WTC11 (cell line): Measurements from ENCODE around the gene FAM187B. TPM values are rescaled to one million over a fixed set of nuclear protein-coding genes. Genes with fewer than 3 reads are reported as not detected.

Experiments
- ATAC-seq: fragments of 200-7000 bp; cut with Tn5 transposase; 2 replicates; pipeline ENCODE4 v1.10.0; 2021; ENCODE audit warnings: mild to moderate bottlenecking, moderate library complexity
- CTCF ChIA-PET: fragments of 300-600 bp; sonication (Branson Sonifier 250); formaldehyde crosslinking; loops from one replicate; lab custom pipeline; 2021; ENCODE audit warnings: antibody characterized with exemption; lab: Charles Lee
- POLR2A ChIA-PET: fragments of 350-600 bp; sonication (Branson Sonifier 250); formaldehyde crosslinking; loops from one replicate; lab custom pipeline; 2021; ENCODE audit warnings: antibody characterized with exemption; lab: Charles Lee
- DNase-seq: peaks from one replicate; pipeline ENCODE4 v3.0.0; 2021; ENCODE audit warnings: low spot score
- H3K27ac Mint-ChIP-seq: 2 replicates; pipeline ENCODE4 v1.8.0; 2021; ENCODE audit warnings: mixed read lengths
- H3K27me3 Mint-ChIP-seq: 2 replicates; pipeline ENCODE4 v1.8.0; 2021; ENCODE audit warnings: low read depth, mild to moderate bottlenecking, moderate library complexity, mixed read lengths
- H3K36me3 Mint-ChIP-seq: 2 replicates; pipeline ENCODE4 v1.8.0; 2021; ENCODE audit warnings: mixed read lengths
- H3K4me1 Mint-ChIP-seq: 2 replicates; pipeline ENCODE4 v1.8.0; 2022; ENCODE audit warnings: mixed read lengths
- H3K4me3 Mint-ChIP-seq: 2 replicates; pipeline ENCODE4 v1.8.0; 2021; ENCODE audit warnings: mild to moderate bottlenecking, moderate library complexity, mixed read lengths
- H3K9me3 Mint-ChIP-seq: 2 replicates; pipeline ENCODE4 v1.8.0; 2021; ENCODE audit warnings: mixed read lengths
- CREB1 ChIP-seq: sonication (generic); formaldehyde crosslinking; IDR thresholded peaks from 2 replicates; pipeline ENCODE4 v1.8.0; 2023; ENCODE audit warnings: mild to moderate bottlenecking, missing genetic modification reagents
- E2F4 ChIP-seq: sonication (generic); formaldehyde crosslinking; IDR thresholded peaks from 2 replicates; pipeline ENCODE4 v1.8.1; 2022; ENCODE audit warnings: low read depth, mild to moderate bottlenecking, moderate library complexity, missing genetic modification reagents, borderline replicate concordance
- HMGXB4 ChIP-seq: sonication (generic); formaldehyde crosslinking; IDR thresholded peaks from 2 replicates; pipeline ENCODE4 v1.8.1; 2023; ENCODE audit warnings: mild to moderate bottlenecking, moderate library complexity, missing genetic modification reagents
- MYBL2 ChIP-seq: sonication (generic); formaldehyde crosslinking; IDR thresholded peaks from 2 replicates; pipeline ENCODE4 v1.8.1; 2023; ENCODE audit warnings: mild to moderate bottlenecking, moderate library complexity, missing genetic modification reagents
- ZNF138 ChIP-seq: sonication (generic); formaldehyde crosslinking; conservative IDR thresholded peaks from 2 replicates; pipeline ENCODE4 v1.8.1; 2022; ENCODE audit warnings: mild to moderate bottlenecking, moderate library complexity, missing genetic modification reagents
- ZNF263 ChIP-seq: sonication (generic); formaldehyde crosslinking; IDR thresholded peaks from 2 replicates; pipeline ENCODE4 v1.8.1; 2022; ENCODE audit warnings: low read depth, mild to moderate bottlenecking, moderate library complexity, missing genetic modification reagents
- total RNA-seq: library from RNA; stranded (reverse); gene quantifications from 3 replicates; pipeline ENCODE4 v1.2.3, GENCODE V29; 2021
- TF ChIP-seq, protein P1 (sequence below): sonication (generic); formaldehyde crosslinking; IDR thresholded peaks from 2 replicates; pipeline ENCODE4 v1.8.1; 2022; ENCODE audit warnings: mild to moderate bottlenecking, missing genetic modification reagents, moderate library complexity, borderline replicate concordance
- TF ChIP-seq, protein P2 (sequence below): sonication (generic); formaldehyde crosslinking; IDR thresholded peaks from 2 replicates; pipeline ENCODE4 v1.8.1; 2023; ENCODE audit warnings: mild to moderate bottlenecking, missing genetic modification reagents
- TF ChIP-seq, protein P3 (sequence below): sonication (generic); formaldehyde crosslinking; IDR thresholded peaks from 2 replicates; pipeline ENCODE4 v1.8.1; 2023; ENCODE audit warnings: mild to moderate bottlenecking, missing genetic modification reagents, moderate library complexity
- TF ChIP-seq, protein P4 (sequence below): sonication (generic); formaldehyde crosslinking; IDR thresholded peaks from 2 replicates; pipeline ENCODE4 v1.8.1; 2022; ENCODE audit warnings: mild to moderate bottlenecking, moderate library complexity, missing genetic modification reagents

The FAM187B gene
- total RNA-seq, 1 experiment from 2014 or later = 0.20 TPM

DNA sequence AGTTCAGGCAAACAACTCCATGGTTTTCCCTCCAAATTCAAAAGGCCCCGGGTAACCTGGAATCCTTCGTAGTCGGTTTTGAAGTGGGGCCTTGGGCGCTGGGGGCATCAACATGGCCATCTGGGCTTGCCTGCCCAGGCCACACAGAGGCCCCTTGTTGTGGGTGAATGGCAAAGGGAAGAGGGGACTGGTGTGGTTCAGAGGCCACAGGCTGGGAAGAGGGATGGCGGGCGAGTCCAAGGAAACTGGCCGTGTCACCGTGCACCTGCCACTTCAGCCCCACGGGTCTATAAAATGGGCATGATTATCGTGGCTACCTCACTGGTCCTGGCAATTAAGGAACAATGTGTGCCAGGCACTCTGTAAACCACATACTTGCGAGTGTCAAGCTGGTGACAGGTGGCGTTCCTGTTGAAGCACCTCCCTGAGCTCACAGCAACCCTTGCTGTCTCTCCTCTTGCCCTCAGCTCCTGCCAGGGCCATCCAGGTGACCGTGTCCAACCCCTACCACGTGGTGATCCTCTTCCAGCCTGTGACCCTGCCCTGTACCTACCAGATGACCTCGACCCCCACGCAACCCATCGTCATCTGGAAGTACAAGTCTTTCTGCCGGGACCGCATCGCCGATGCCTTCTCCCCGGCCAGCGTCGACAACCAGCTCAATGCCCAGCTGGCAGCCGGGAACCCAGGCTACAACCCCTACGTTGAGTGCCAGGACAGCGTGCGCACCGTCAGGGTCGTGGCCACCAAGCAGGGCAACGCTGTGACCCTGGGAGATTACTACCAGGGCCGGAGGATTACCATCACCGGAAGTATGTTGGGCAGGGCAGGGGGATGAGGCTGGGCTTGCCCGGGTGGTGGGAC is 21.5 kb upstream of the FAM187B start:
- Mint-ChIP-seq H3K4me3 (peak overlapping the region; percentile 98), H3K27ac (peak overlapping the region; percentile 82), H3K4me1 (peaks cover 43% of the 10 kb centered on the region), H3K36me3 (peaks cover 52% of the 10 kb centered on the region), H3K9me3 (no peaks in the 10 kb centered on the region), H3K27me3 (no peaks in the 10 kb centered on the region)
- TF ChIP-seq, protein P1, sequence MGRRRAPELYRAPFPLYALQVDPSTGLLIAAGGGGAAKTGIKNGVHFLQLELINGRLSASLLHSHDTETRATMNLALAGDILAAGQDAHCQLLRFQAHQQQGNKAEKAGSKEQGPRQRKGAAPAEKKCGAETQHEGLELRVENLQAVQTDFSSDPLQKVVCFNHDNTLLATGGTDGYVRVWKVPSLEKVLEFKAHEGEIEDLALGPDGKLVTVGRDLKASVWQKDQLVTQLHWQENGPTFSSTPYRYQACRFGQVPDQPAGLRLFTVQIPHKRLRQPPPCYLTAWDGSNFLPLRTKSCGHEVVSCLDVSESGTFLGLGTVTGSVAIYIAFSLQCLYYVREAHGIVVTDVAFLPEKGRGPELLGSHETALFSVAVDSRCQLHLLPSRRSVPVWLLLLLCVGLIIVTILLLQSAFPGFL (CRISPR knock-in tag) = no peak
- TF ChIP-seq E2F4 = 0 out of 2 replicates have a peak, but pooled peaks have one; percentile 25
- TF ChIP-seq, protein P2, sequence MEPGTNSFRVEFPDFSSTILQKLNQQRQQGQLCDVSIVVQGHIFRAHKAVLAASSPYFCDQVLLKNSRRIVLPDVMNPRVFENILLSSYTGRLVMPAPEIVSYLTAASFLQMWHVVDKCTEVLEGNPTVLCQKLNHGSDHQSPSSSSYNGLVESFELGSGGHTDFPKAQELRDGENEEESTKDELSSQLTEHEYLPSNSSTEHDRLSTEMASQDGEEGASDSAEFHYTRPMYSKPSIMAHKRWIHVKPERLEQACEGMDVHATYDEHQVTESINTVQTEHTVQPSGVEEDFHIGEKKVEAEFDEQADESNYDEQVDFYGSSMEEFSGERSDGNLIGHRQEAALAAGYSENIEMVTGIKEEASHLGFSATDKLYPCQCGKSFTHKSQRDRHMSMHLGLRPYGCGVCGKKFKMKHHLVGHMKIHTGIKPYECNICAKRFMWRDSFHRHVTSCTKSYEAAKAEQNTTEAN (CRISPR knock-in tag) = 0 out of 2 replicates have a peak, but pooled peaks have one; percentile 41
- no peak for TF ChIP-seq CREB1
- no peak for ATAC-seq
- peak; percentile 7 for DNase-seq
- ChIA-PET POLR2A (no interaction called here), CTCF (interaction anchor here (1.0 to 1.7 kb wide), 3 partner anchors 19 to 194 kb away, joined by 3 to 6 read pairs (median 4); no protein-coding TSS in a partner anchor)

- ATAC-seq (no peak), DNase-seq (no peak)
- Mint-ChIP-seq H3K36me3 (peaks cover 45% of the 10 kb centered on the region), H3K27me3 (no peaks in the 10 kb centered on the region), H3K4me3 (peak overlapping the region; percentile 98), H3K4me1 (peaks cover 43% of the 10 kb centered on the region), H3K9me3 (no peaks in the 10 kb centered on the region), H3K27ac (peak overlapping the region; percentile 100)
- 0 out of 2 replicates have a peak, but pooled peaks have one; percentile 23 for TF ChIP-seq ZNF138 (CRISPR knock-in tag)
- TF ChIP-seq ZNF263 = no peak
- TF ChIP-seq, protein P3, sequence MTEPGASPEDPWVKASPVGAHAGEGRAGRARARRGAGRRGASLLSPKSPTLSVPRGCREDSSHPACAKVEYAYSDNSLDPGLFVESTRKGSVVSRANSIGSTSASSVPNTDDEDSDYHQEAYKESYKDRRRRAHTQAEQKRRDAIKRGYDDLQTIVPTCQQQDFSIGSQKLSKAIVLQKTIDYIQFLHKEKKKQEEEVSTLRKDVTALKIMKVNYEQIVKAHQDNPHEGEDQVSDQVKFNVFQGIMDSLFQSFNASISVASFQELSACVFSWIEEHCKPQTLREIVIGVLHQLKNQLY (CRISPR knock-in tag) = 0 out of 2 replicates have a peak, but pooled peaks have one; percentile 5
- no peak for TF ChIP-seq HMGXB4 (CRISPR knock-in tag)
- no peak for TF ChIP-seq MYBL2
- TF ChIP-seq, protein P4, sequence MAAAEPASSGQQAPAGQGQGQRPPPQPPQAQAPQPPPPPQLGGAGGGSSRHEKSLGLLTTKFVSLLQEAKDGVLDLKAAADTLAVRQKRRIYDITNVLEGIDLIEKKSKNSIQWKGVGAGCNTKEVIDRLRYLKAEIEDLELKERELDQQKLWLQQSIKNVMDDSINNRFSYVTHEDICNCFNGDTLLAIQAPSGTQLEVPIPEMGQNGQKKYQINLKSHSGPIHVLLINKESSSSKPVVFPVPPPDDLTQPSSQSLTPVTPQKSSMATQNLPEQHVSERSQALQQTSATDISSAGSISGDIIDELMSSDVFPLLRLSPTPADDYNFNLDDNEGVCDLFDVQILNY (CRISPR knock-in tag) = peak; percentile 15
- ChIA-PET CTCF (interaction anchor here (1.0 to 1.5 kb wide), 2 partner anchors 134 to 194 kb away, joined by 3 to 4 read pairs; no protein-coding TSS in a partner anchor), POLR2A (no interaction called here)
Measured at GRCh38 chr19:35249146-35249847, 20.8 kb upstream of the FAM187B start.
